Panc1 (cell line): ENCODE measurements around the gene FAM227B. TPM values are rescaled to one million over a fixed set of nuclear protein-coding genes. Genes with fewer than 3 reads are reported as not detected.

ENCODE experiments used
- ATAC-seq: fragments of 200-7000 bp; cut with Tn5 transposase; 2 replicates; pipeline ENCODE4 v1.9.1; 2020; ENCODE audit warnings: mild to moderate bottlenecking, moderate library complexity
- BruUV-seq: library from RNA; stranded (reverse); fragments of 400-500 nt; replicated peaks from 2 replicates; lab custom pipeline; 2021; lab: Mats Ljungman, UMichigan
- CTCF ChIA-PET: fragments of 300-600 bp; sonication (Branson Sonifier 250); formaldehyde crosslinking; loops from one replicate; lab custom pipeline; 2022; ENCODE audit warnings: antibody characterized with exemption; lab: Charles Lee
- POLR2A ChIA-PET: fragments of 300-600 bp; sonication (Branson Sonifier 250); formaldehyde crosslinking; loops from one replicate; lab custom pipeline; 2022; ENCODE audit warnings: antibody characterized with exemption; lab: Charles Lee
- DNase-seq: peaks from one replicate; pipeline ENCODE4 v3.0.0-alpha.2; 2010; ENCODE audit warnings: low read depth, low spot score
- H3K27ac ChIP-seq: 2 replicates; pipeline ENCODE4 v1.5.1; 2011; ENCODE audit warnings: mild to moderate bottlenecking, low read length, inconsistent platforms
- H3K27me3 ChIP-seq: fragments of 200-500 bp; sonication (Bioruptor generic); 2 replicates; pipeline ENCODE4 v1.6.0; 2014; ENCODE audit warnings: low read length, inconsistent platforms; ENCODE audit not compliant: control insufficient read depth, insufficient read depth
- H3K36me3 ChIP-seq: fragments of 200-500 bp; sonication (Bioruptor generic); 2 replicates; pipeline ENCODE4 v1.5.1; 2014; ENCODE audit warnings: inconsistent platforms, mild to moderate bottlenecking, low read length, moderate library complexity; ENCODE audit not compliant: control insufficient read depth, insufficient read depth
- H3K4me1 ChIP-seq: 2 replicates; pipeline ENCODE4 v1.5.1; 2011; ENCODE audit warnings: inconsistent platforms, mild to moderate bottlenecking, low read length, moderate library complexity; ENCODE audit not compliant: control insufficient read depth, insufficient read depth
- H3K4me3 ChIP-seq, 2 experiments: 2 replicates each; pipeline ENCODE4 v1.5.1; 2011 to 2012; ENCODE audit warnings: low read depth in 2 of 2, low read length in 2 of 2, mild to moderate bottlenecking in 2 of 2, inconsistent platforms in 1 of 2, moderate library complexity in 1 of 2
- H3K9me3 ChIP-seq: fragments of 200-500 bp; sonication (Bioruptor generic); 2 replicates; pipeline ENCODE4 v1.5.1; 2014; ENCODE audit warnings: low read depth, mild to moderate bottlenecking, inconsistent platforms, low read length, moderate library complexity; ENCODE audit not compliant: control insufficient read depth, insufficient read depth
- POLR2AphosphoS5 ChIP-seq: IDR thresholded peaks from 2 replicates; pipeline ENCODE4 v1.6.1; 2012; ENCODE audit warnings: mild to moderate bottlenecking, low read depth, low read length, moderate library complexity
- SIN3A ChIP-seq: IDR thresholded peaks from 2 replicates; pipeline ENCODE4 v1.6.1; 2012; ENCODE audit warnings: low read depth, mild to moderate bottlenecking, low read length, moderate library complexity, borderline replicate concordance; ENCODE audit not compliant: insufficient read depth
- TCF7L2 ChIP-seq: IDR thresholded peaks from 2 replicates; pipeline ENCODE4 v1.6.1; 2011; ENCODE audit warnings: mild to moderate bottlenecking, low read depth, low read length, inconsistent platforms
- in situ Hi-C: cut with HindIII; loops from 2 replicates; pipeline ENCODE4 v1.10.0; 2016; ENCODE audit warnings: low sequenced_read_pairs, low pct_unique_long_range_greater_than_20kb
- intact Hi-C: fragments of 100-400 bp; cut with micrococcal nuclease; formaldehyde crosslinking; loops from one replicate; pipeline ENCODE4 v1.10.0; 2022; ENCODE audit not compliant: unreplicated experiment
- total RNA-seq: library from RNA; stranded (reverse); gene quantifications from one replicate; pipeline ENCODE4 v1.2.1, GENCODE V29; 2021; ENCODE audit not compliant: unreplicated experiment
- TF ChIP-seq, protein P1 (sequence below), 2 experiments: IDR thresholded peaks; 2 replicates each; pipeline ENCODE4 v1.6.1; 2011 to 2012; ENCODE audit warnings: low read depth in 2 of 2, control low read depth in 1 of 2, low read length in 1 of 2, mild to moderate bottlenecking in 1 of 2, moderate library complexity in 1 of 2; ENCODE audit not compliant: insufficient read depth in 1 of 2
- TF ChIP-seq, protein P2 (sequence below): fragments of 450-650 bp; IDR thresholded peaks from 2 replicates; pipeline ENCODE4 v1.5.1; 2017; ENCODE audit warnings: mild to moderate bottlenecking

FAM227B gene
- total RNA-seq, 1 experiment from 2014 or later = 1.2 TPM

DNA sequence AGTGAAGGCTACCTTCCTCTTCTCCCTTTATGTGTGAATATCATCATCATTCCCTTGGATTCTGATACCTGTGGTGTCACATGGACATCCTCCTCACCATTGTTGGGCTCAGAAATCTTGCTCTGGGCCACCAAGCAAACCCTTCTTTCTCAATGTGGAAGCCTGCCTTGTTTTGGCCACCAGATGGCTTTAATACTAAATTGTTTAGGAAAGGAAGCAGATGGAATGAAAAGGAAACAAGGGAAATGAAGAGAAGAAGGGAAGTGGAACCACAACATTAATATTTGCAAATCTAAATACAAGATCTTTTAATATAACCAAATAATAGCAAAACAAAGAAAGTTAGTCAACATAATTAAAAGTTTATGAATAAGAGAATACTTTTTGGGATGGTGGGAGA is 14.0 kb downstream of the FAM227B start:
- no TSS peak for BruUV-seq
- in situ Hi-C loops = no loop called here
- intact Hi-C loops = no loop called here
- ChIA-PET POLR2A (no interaction called here), CTCF (no interaction called here)
- DNase-seq (no peak), ATAC-seq (no peak)
- TF ChIP-seq, protein P1, sequence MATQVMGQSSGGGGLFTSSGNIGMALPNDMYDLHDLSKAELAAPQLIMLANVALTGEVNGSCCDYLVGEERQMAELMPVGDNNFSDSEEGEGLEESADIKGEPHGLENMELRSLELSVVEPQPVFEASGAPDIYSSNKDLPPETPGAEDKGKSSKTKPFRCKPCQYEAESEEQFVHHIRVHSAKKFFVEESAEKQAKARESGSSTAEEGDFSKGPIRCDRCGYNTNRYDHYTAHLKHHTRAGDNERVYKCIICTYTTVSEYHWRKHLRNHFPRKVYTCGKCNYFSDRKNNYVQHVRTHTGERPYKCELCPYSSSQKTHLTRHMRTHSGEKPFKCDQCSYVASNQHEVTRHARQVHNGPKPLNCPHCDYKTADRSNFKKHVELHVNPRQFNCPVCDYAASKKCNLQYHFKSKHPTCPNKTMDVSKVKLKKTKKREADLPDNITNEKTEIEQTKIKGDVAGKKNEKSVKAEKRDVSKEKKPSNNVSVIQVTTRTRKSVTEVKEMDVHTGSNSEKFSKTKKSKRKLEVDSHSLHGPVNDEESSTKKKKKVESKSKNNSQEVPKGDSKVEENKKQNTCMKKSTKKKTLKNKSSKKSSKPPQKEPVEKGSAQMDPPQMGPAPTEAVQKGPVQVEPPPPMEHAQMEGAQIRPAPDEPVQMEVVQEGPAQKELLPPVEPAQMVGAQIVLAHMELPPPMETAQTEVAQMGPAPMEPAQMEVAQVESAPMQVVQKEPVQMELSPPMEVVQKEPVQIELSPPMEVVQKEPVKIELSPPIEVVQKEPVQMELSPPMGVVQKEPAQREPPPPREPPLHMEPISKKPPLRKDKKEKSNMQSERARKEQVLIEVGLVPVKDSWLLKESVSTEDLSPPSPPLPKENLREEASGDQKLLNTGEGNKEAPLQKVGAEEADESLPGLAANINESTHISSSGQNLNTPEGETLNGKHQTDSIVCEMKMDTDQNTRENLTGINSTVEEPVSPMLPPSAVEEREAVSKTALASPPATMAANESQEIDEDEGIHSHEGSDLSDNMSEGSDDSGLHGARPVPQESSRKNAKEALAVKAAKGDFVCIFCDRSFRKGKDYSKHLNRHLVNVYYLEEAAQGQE (IDR thresholded peaks at IDR 0.05; ENCODE audit: insufficient read depth in 1 of 2, low read depth in 2 of 2, low read length in 1 of 2) = no peak
- TF ChIP-seq, protein P2, sequence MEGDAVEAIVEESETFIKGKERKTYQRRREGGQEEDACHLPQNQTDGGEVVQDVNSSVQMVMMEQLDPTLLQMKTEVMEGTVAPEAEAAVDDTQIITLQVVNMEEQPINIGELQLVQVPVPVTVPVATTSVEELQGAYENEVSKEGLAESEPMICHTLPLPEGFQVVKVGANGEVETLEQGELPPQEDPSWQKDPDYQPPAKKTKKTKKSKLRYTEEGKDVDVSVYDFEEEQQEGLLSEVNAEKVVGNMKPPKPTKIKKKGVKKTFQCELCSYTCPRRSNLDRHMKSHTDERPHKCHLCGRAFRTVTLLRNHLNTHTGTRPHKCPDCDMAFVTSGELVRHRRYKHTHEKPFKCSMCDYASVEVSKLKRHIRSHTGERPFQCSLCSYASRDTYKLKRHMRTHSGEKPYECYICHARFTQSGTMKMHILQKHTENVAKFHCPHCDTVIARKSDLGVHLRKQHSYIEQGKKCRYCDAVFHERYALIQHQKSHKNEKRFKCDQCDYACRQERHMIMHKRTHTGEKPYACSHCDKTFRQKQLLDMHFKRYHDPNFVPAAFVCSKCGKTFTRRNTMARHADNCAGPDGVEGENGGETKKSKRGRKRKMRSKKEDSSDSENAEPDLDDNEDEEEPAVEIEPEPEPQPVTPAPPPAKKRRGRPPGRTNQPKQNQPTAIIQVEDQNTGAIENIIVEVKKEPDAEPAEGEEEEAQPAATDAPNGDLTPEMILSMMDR = peak; percentile 20; the same call in 1 of the 2 replicates
- no peak for TF ChIP-seq POLR2AphosphoS5
- no peak for TF ChIP-seq TCF7L2
- no peak for TF ChIP-seq SIN3A
- no peaks in the 10 kb centered on the region for H3K4me1 ChIP-seq
- H3K27ac ChIP-seq = no peak overlapping the region
- H3K36me3 ChIP-seq = no peaks in the 10 kb centered on the region
- 0 out of 2 replicates have a peak, but pooled peaks cover 5% of the 10 kb centered on the region for H3K9me3 ChIP-seq
- no peaks in the 10 kb centered on the region for H3K27me3 ChIP-seq
- no peak overlapping the region for H3K4me3 ChIP-seq

DNA sequence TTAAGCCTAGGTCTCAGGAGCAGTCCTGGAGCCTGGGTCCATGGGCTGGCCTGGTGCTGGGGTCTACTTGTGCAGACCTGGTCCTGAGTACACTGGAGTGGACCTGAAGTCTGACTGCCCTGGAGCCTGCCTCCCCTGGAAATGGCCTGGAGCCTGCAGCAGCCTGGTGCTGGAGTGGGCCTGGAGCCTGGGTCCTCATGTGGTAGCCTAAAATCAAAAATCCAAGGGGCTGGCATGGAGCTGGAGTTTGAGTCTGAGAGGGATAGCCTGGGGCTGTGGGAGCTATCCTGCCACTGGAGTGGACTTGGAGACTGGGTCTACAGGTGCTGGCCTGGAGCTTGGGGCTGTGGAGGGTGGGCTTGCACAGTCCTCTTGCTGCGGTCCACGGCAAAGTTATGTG is 15.0 kb downstream of the FAM227B start:
- ATAC-seq = no peak
- intact Hi-C loops = no loop called here
- in situ Hi-C loops = no loop called here
- ChIA-PET CTCF (no interaction called here), POLR2A (no interaction called here)
- no peak overlapping the region for H3K4me3 ChIP-seq
- BruUV-seq = no TSS peak
- DNase-seq = no peak
- no peaks in the 10 kb centered on the region for H3K4me1 ChIP-seq
- 0 out of 2 replicates have a peak, but pooled peaks cover 5% of the 10 kb centered on the region for H3K9me3 ChIP-seq
- TF ChIP-seq, protein P1 (IDR thresholded peaks at IDR 0.05; ENCODE audit: insufficient read depth in 1 of 2, low read depth in 2 of 2, low read length in 1 of 2) = no peak
- TF ChIP-seq, protein P2 = no peak
- no peak for TF ChIP-seq POLR2AphosphoS5
- TF ChIP-seq SIN3A = no peak
- TF ChIP-seq TCF7L2 = no peak
- H3K27ac ChIP-seq = no peak overlapping the region
- no peaks in the 10 kb centered on the region for H3K36me3 ChIP-seq
- H3K27me3 ChIP-seq = no peaks in the 10 kb centered on the region
